GM23338 (cell line): ENCODE results near the gene VPS52. TPM values are rescaled to one million over a fixed set of nuclear protein-coding genes. Genes with fewer than 3 reads are reported as not detected.

Experiments
- ATAC-seq: fragments of 200-7000 bp; cut with Tn5 transposase; 3 replicates; pipeline ENCODE4 v1.9.1; 2020
- DNase-seq: peaks from one replicate; pipeline ENCODE4 v3.0.0-alpha.2; 2015; ENCODE audit warnings: low spot score
- H2AFZ ChIP-seq: fragments of 200-600 bp; sonication (generic); 2 replicates; pipeline ENCODE4 v1.8.0; 2016; ENCODE audit warnings: antibody characterized with exemption, mild to moderate bottlenecking, moderate library complexity
- H3F3A ChIP-seq: fragments of 200-600 bp; sonication (generic); replicated peaks from 2 replicates; pipeline ENCODE4 v1.8.0; 2017; ENCODE audit warnings: antibody characterized with exemption, mixed run types, low read depth
- H3K27ac ChIP-seq: fragments of 200-600 bp; sonication (generic); 2 replicates; pipeline ENCODE4 v1.6.1; 2016; ENCODE audit warnings: low read depth
- H3K27me3 ChIP-seq: fragments of 200-600 bp; sonication (generic); 2 replicates; pipeline ENCODE4 v1.8.0; 2016; ENCODE audit warnings: mild to moderate bottlenecking, mixed run types, moderate library complexity; ENCODE audit not compliant: insufficient read depth
- H3K36me3 ChIP-seq: fragments of 200-600 bp; sonication (generic); 2 replicates; pipeline ENCODE4 v1.8.0; 2016; ENCODE audit warnings: mild to moderate bottlenecking; ENCODE audit not compliant: insufficient read depth
- H3K4me1 ChIP-seq: fragments of 200-600 bp; sonication (generic); 2 replicates; pipeline ENCODE4 v1.8.0; 2016; ENCODE audit warnings: mild to moderate bottlenecking, moderate library complexity; ENCODE audit not compliant: insufficient read depth
- H3K4me2 ChIP-seq: fragments of 200-600 bp; sonication (generic); 2 replicates; pipeline ENCODE4 v1.7.1; 2017; ENCODE audit warnings: mixed run types
- H3K4me3 ChIP-seq: fragments of 200-600 bp; sonication (generic); 2 replicates; pipeline ENCODE4 v1.6.1; 2016; ENCODE audit warnings: mixed run types
- H3K79me2 ChIP-seq: fragments of 200-600 bp; sonication (generic); replicated peaks from 2 replicates; pipeline ENCODE4 v1.8.0; 2017; ENCODE audit warnings: mild to moderate bottlenecking; ENCODE audit not compliant: insufficient read depth
- H3K9me2 ChIP-seq: fragments of 200-600 bp; sonication (generic); 2 replicates; pipeline ENCODE4 v1.8.0; 2017; ENCODE audit not compliant: insufficient read depth
- H4K20me1 ChIP-seq: fragments of 200-600 bp; sonication (generic); replicated peaks from 2 replicates; pipeline ENCODE4 v1.8.0; 2017; ENCODE audit warnings: mild to moderate bottlenecking; ENCODE audit not compliant: insufficient read depth
- H3K27ac Mint-ChIP-seq: 2 replicates; pipeline ENCODE4 v1.8.0; 2020; ENCODE audit warnings: inconsistent platforms, mild to moderate bottlenecking, moderate library complexity, mixed read lengths
- H3K27me3 Mint-ChIP-seq: 3 replicates; pipeline ENCODE4 v1.8.0; 2022; ENCODE audit warnings: low read depth, mild to moderate bottlenecking, moderate library complexity, mixed read lengths, inconsistent platforms; ENCODE audit not compliant: insufficient read depth, poor library complexity
- H3K36me3 Mint-ChIP-seq: 3 replicates; pipeline ENCODE4 v1.8.0; 2021; ENCODE audit warnings: low read depth, mild to moderate bottlenecking, inconsistent platforms, moderate library complexity, mixed read lengths
- H3K4me1 Mint-ChIP-seq: 3 replicates; pipeline ENCODE4 v1.8.0; 2020; ENCODE audit warnings: mild to moderate bottlenecking, inconsistent platforms, mixed read lengths
- H3K4me3 Mint-ChIP-seq: 3 replicates; pipeline ENCODE4 v1.8.0; 2021; ENCODE audit warnings: moderate library complexity, mild to moderate bottlenecking, inconsistent platforms, mixed read lengths
- H3K9me3 Mint-ChIP-seq: 3 replicates; pipeline ENCODE4 v1.8.0; 2020; ENCODE audit warnings: moderate library complexity, mild to moderate bottlenecking, inconsistent platforms, mixed read lengths
- CREB1 ChIP-seq: fragments of 250-450 bp; sonication (Bioruptor Pico); IDR thresholded peaks from 2 replicates; pipeline ENCODE4 v1.5.0; 2020; ENCODE audit warnings: low read depth, mild to moderate bottlenecking, moderate library complexity
- EZH2 ChIP-seq: fragments of 200-600 bp; sonication (generic); IDR thresholded peaks from one replicate; pipeline ENCODE4 v1.8.0; 2017; ENCODE audit warnings: antibody characterized with exemption, mild to moderate bottlenecking, low read depth; ENCODE audit not compliant: unreplicated experiment
- EZH2phosphoT487 ChIP-seq: fragments of 200-600 bp; sonication (generic); IDR thresholded peaks from one replicate; pipeline ENCODE4 v1.8.1; 2018; ENCODE audit warnings: antibody characterized with exemption; ENCODE audit not compliant: unreplicated experiment
- JUNB ChIP-seq: IDR thresholded peaks from one replicate; pipeline ENCODE4 v1.6.1; 2016; ENCODE audit warnings: antibody characterized with exemption; ENCODE audit not compliant: unreplicated experiment
- NANOG ChIP-seq: IDR thresholded peaks from 2 replicates; pipeline ENCODE4 v1.6.1; 2016; ENCODE audit warnings: antibody characterized with exemption, borderline replicate concordance
- POLR2AphosphoS5 ChIP-seq: IDR thresholded peaks from 2 replicates; pipeline ENCODE4 v1.6.1; 2016; ENCODE audit warnings: antibody characterized with exemption, low read depth
- STAT1 ChIP-seq: IDR thresholded peaks from one replicate; pipeline ENCODE4 v1.6.1; 2016; ENCODE audit warnings: antibody characterized with exemption; ENCODE audit not compliant: unreplicated experiment
- ZNF114 ChIP-seq: fragments of 250-450 bp; sonication (Bioruptor Pico); IDR thresholded peaks from 2 replicates; pipeline ENCODE4 v1.5.0; 2020; ENCODE audit warnings: mild to moderate bottlenecking, moderate library complexity
- ZNF331 ChIP-seq: fragments of 250-450 bp; sonication (Bioruptor Pico); IDR thresholded peaks from 2 replicates; pipeline ENCODE4 v1.5.0; 2020; ENCODE audit warnings: low read depth, mild to moderate bottlenecking, moderate library complexity
- polyA plus RNA-seq: library from polyadenylated mRNA; unstranded; fragments of >200 nt; fragmentation: Nextera tagmentation; extraction: Ambion mirVana; gene quantifications from 2 replicates; pipeline ENCODE4 v1.2.1, GENCODE V29; 2016
- total RNA-seq: library from RNA; depleted of rRNA; stranded (reverse); fragments of >200 nt; shearing (Covaris generic); gene quantifications from 2 replicates; pipeline ENCODE4 v1.2.3, GENCODE V29; 2014
- TF ChIP-seq, protein P1 (sequence below): fragments of 250-450 bp; sonication (Bioruptor Pico); IDR thresholded peaks from 2 replicates; pipeline ENCODE4 v1.5.0; 2020; ENCODE audit warnings: mild to moderate bottlenecking, moderate library complexity
- TF ChIP-seq, protein P2 (sequence below): IDR thresholded peaks from one replicate; pipeline ENCODE4 v1.6.1; 2018; ENCODE audit warnings: antibody characterized with exemption; ENCODE audit not compliant: unreplicated experiment
- TF ChIP-seq, protein P3 (sequence below), 2 experiments: fragments of 200-600 bp in 1 of 2; sonication (generic) in 1 of 2; conservative IDR thresholded peaks; 2 replicates each; pipeline versions ENCODE4 v1.5.1 to v1.6.1; 2016 to 2017; ENCODE audit warnings: antibody characterized with exemption in 2 of 2, low read depth in 2 of 2, mild to moderate bottlenecking in 2 of 2, moderate library complexity in 1 of 2
- TF ChIP-seq, protein P4 (sequence below): IDR thresholded peaks from 2 replicates; pipeline ENCODE4 v1.6.1; 2016; ENCODE audit warnings: antibody characterized with exemption

The VPS52 gene
- total and polyA plus RNA-seq, 2 experiments from 2014 or later: 27.9 to 31.1 TPM

DNA sequence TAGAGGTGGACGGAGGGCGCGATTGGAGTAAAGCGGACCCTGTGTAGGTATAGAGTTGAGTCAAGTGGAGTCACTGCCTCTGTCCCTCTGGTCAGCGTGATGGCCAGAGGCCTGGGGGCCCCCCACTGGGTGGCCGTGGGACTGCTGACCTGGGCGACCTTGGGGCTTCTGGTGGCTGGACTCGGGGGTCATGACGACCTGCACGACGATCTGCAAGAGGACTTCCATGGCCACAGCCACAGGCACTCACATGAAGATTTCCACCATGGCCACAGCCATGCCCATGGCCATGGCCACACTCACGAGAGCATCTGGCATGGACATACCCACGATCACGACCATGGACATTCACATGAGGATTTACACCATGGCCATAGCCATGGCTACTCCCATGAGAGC, 70.5 kb downstream of the VPS52 start:
- Histone ChIP-seq H3K9me2 (no peaks in the 10 kb centered on the region), H3K27ac (peak overlapping the region; percentile 95), H3K27me3 (peaks cover 13% of the 10 kb centered on the region), H3K79me2 (peaks cover 23% of the 10 kb centered on the region), H3K36me3 (peaks cover 11% of the 10 kb centered on the region; the same call in 1 of the 2 replicates), H3K4me3 (peak overlapping the region; percentile 93), H3F3A (peaks cover 37% of the 10 kb centered on the region), H4K20me1 (peaks cover 25% of the 10 kb centered on the region), H3K4me2 (peak overlapping the region; percentile 98), H3K4me1 (peaks cover 23% of the 10 kb centered on the region), H2AFZ (peak overlapping the region; percentile 98)
- Mint-ChIP-seq H3K9me3 (no peaks in the 10 kb centered on the region; the same call in 1 of the 3 replicates), H3K4me1 (peaks cover 68% of the 10 kb centered on the region), H3K27ac (peak overlapping the region; percentile 99), H3K27me3 (peaks cover 28% of the 10 kb centered on the region), H3K36me3 (peaks cover 31% of the 10 kb centered on the region), H3K4me3 (peak overlapping the region; percentile 100)
- DNase-seq (no peak), ATAC-seq (no peak)
- TF ChIP-seq, protein P1, sequence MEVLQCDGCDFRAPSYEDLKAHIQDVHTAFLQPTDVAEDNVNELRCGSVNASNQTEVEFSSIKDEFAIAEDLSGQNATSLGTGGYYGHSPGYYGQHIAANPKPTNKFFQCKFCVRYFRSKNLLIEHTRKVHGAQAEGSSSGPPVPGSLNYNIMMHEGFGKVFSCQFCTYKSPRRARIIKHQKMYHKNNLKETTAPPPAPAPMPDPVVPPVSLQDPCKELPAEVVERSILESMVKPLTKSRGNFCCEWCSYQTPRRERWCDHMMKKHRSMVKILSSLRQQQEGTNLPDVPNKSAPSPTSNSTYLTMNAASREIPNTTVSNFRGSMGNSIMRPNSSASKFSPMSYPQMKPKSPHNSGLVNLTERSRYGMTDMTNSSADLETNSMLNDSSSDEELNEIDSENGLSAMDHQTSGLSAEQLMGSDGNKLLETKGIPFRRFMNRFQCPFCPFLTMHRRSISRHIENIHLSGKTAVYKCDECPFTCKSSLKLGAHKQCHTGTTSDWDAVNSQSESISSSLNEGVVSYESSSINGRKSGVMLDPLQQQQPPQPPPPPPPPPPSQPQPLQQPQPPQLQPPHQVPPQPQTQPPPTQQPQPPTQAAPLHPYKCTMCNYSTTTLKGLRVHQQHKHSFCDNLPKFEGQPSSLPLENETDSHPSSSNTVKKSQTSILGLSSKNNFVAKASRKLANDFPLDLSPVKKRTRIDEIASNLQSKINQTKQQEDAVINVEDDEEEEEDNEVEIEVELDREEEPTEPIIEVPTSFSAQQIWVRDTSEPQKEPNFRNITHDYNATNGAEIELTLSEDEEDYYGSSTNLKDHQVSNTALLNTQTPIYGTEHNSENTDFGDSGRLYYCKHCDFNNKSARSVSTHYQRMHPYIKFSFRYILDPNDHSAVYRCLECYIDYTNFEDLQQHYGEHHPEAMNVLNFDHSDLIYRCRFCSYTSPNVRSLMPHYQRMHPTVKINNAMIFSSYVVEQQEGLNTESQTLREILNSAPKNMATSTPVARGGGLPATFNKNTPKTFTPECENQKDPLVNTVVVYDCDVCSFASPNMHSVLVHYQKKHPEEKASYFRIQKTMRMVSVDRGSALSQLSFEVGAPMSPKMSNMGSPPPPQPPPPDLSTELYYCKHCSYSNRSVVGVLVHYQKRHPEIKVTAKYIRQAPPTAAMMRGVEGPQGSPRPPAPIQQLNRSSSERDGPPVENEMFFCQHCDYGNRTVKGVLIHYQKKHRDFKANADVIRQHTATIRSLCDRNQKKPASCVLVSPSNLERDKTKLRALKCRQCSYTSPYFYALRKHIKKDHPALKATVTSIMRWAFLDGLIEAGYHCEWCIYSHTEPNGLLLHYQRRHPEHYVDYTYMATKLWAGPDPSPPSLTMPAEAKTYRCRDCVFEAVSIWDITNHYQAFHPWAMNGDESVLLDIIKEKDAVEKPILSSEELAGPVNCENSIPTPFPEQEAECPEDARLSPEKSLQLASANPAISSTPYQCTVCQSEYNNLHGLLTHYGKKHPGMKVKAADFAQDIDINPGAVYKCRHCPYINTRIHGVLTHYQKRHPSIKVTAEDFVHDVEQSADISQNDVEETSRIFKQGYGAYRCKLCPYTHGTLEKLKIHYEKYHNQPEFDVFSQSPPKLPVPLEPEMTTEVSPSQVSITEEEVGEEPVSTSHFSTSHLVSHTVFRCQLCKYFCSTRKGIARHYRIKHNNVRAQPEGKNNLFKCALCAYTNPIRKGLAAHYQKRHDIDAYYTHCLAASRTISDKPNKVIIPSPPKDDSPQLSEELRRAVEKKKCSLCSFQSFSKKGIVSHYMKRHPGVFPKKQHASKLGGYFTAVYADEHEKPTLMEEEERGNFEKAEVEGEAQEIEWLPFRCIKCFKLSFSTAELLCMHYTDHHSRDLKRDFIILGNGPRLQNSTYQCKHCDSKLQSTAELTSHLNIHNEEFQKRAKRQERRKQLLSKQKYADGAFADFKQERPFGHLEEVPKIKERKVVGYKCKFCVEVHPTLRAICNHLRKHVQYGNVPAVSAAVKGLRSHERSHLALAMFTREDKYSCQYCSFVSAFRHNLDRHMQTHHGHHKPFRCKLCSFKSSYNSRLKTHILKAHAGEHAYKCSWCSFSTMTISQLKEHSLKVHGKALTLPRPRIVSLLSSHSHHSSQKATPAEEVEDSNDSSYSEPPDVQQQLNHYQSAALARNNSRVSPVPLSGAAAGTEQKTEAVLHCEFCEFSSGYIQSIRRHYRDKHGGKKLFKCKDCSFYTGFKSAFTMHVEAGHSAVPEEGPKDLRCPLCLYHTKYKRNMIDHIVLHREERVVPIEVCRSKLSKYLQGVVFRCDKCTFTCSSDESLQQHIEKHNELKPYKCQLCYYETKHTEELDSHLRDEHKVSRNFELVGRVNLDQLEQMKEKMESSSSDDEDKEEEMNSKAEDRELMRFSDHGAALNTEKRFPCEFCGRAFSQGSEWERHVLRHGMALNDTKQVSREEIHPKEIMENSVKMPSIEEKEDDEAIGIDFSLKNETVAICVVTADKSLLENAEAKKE (CRISPR knock-in tag): no peak
- no peak for TF ChIP-seq STAT1
- TF ChIP-seq JUNB: no peak
- no peak for TF ChIP-seq EZH2phosphoT487
- TF ChIP-seq NANOG: no peak
- TF ChIP-seq CREB1 (CRISPR knock-in tag): no peak
- TF ChIP-seq POLR2AphosphoS5: no peak
- TF ChIP-seq, protein P2, sequence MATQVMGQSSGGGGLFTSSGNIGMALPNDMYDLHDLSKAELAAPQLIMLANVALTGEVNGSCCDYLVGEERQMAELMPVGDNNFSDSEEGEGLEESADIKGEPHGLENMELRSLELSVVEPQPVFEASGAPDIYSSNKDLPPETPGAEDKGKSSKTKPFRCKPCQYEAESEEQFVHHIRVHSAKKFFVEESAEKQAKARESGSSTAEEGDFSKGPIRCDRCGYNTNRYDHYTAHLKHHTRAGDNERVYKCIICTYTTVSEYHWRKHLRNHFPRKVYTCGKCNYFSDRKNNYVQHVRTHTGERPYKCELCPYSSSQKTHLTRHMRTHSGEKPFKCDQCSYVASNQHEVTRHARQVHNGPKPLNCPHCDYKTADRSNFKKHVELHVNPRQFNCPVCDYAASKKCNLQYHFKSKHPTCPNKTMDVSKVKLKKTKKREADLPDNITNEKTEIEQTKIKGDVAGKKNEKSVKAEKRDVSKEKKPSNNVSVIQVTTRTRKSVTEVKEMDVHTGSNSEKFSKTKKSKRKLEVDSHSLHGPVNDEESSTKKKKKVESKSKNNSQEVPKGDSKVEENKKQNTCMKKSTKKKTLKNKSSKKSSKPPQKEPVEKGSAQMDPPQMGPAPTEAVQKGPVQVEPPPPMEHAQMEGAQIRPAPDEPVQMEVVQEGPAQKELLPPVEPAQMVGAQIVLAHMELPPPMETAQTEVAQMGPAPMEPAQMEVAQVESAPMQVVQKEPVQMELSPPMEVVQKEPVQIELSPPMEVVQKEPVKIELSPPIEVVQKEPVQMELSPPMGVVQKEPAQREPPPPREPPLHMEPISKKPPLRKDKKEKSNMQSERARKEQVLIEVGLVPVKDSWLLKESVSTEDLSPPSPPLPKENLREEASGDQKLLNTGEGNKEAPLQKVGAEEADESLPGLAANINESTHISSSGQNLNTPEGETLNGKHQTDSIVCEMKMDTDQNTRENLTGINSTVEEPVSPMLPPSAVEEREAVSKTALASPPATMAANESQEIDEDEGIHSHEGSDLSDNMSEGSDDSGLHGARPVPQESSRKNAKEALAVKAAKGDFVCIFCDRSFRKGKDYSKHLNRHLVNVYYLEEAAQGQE: no peak
- no peak for TF ChIP-seq ZNF114 (CRISPR knock-in tag)
- no peak for TF ChIP-seq EZH2
- TF ChIP-seq, protein P3, sequence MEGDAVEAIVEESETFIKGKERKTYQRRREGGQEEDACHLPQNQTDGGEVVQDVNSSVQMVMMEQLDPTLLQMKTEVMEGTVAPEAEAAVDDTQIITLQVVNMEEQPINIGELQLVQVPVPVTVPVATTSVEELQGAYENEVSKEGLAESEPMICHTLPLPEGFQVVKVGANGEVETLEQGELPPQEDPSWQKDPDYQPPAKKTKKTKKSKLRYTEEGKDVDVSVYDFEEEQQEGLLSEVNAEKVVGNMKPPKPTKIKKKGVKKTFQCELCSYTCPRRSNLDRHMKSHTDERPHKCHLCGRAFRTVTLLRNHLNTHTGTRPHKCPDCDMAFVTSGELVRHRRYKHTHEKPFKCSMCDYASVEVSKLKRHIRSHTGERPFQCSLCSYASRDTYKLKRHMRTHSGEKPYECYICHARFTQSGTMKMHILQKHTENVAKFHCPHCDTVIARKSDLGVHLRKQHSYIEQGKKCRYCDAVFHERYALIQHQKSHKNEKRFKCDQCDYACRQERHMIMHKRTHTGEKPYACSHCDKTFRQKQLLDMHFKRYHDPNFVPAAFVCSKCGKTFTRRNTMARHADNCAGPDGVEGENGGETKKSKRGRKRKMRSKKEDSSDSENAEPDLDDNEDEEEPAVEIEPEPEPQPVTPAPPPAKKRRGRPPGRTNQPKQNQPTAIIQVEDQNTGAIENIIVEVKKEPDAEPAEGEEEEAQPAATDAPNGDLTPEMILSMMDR (conservative IDR thresholded peaks at IDR 0.05; ENCODE audit: low read depth in 2 of 2): no peak
- TF ChIP-seq ZNF331: no peak
- TF ChIP-seq, protein P4, sequence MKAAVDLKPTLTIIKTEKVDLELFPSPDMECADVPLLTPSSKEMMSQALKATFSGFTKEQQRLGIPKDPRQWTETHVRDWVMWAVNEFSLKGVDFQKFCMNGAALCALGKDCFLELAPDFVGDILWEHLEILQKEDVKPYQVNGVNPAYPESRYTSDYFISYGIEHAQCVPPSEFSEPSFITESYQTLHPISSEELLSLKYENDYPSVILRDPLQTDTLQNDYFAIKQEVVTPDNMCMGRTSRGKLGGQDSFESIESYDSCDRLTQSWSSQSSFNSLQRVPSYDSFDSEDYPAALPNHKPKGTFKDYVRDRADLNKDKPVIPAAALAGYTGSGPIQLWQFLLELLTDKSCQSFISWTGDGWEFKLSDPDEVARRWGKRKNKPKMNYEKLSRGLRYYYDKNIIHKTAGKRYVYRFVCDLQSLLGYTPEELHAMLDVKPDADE: no peak
